ENCODE measurements around the gene CTNND2. TPM values are rescaled to one million over a fixed set of nuclear protein-coding genes. Genes with fewer than 3 reads are reported as not detected.

The CTNND2 gene
- total RNA-seq, 4 donors from 2014 or later, result 0.04 TPM; not detected in 3

GRCh38 chr5:11281842-11282241 lies 622.4 kb downstream of the CTNND2 start:
- in situ Hi-C loops (cut with MboI; ENCODE audit: low sequenced_read_pairs in 4 of 4), result no loop called here
- Histone ChIP-seq H3K27me3 (no peaks in the 10 kb centered on the region), H3K27ac (no peak overlapping the region), H3K4me3 (no peak overlapping the region), H3K4me1 (no peaks in the 10 kb centered on the region), H3K9me3 (no peaks in the 10 kb centered on the region), H3K36me3 (no peaks in the 10 kb centered on the region)
- ATAC-seq (no peak), DNase-seq (no peak)
- TF ChIP-seq POLR2A (IDR thresholded peaks at IDR 0.05), result no peak
- no peak for TF ChIP-seq CTCF (IDR thresholded peaks at IDR 0.05 in 4 of 5, conservative IDR thresholded peaks at IDR 0.05 in 1 of 5)
- intact Hi-C loops (cut with DNase I; ENCODE audit: low total_unique reads), result no loop called here

GRCh38 chr5:11277323-11277722 lies 626.9 kb downstream of the CTNND2 start:
- DNase-seq (no peak), ATAC-seq (no peak)
- no peaks in the 10 kb centered on the region for H3K4me1 ChIP-seq
- H3K27ac ChIP-seq, result no peak overlapping the region
- TF ChIP-seq POLR2A (IDR thresholded peaks at IDR 0.05) (no peak), CTCF (IDR thresholded peaks at IDR 0.05 in 4 of 5, conservative IDR thresholded peaks at IDR 0.05 in 1 of 5) (no peak)
- H3K4me3 ChIP-seq, result no peak overlapping the region
- intact Hi-C loops (cut with DNase I; ENCODE audit: low total_unique reads), result no loop called here
- H3K9me3 ChIP-seq, result no peaks in the 10 kb centered on the region
- H3K36me3 ChIP-seq, result no peaks in the 10 kb centered on the region
- no peaks in the 10 kb centered on the region for H3K27me3 ChIP-seq
- in situ Hi-C loops (cut with MboI; ENCODE audit: low sequenced_read_pairs in 4 of 4), result no loop called here

- H3K36me3 ChIP-seq, result no peaks in the 10 kb centered on the region
- in situ Hi-C loops (cut with MboI; ENCODE audit: low sequenced_read_pairs in 4 of 4), result no loop called here
These were observed 630.9 kb downstream of the CTNND2 start for GRCh38 chr5:11273180-11273903.

GRCh38 chr5:11269515-11269914 lies 634.7 kb downstream of the CTNND2 start:
- Histone ChIP-seq H3K27ac (no peak overlapping the region), H3K4me3 (no peak overlapping the region), H3K9me3 (no peaks in the 10 kb centered on the region), H3K36me3 (no peaks in the 10 kb centered on the region), H3K4me1 (no peaks in the 10 kb centered on the region), H3K27me3 (no peaks in the 10 kb centered on the region)
- ATAC-seq (no peak), DNase-seq (no peak)
- intact Hi-C loops (cut with DNase I; ENCODE audit: low total_unique reads), result no loop called here
- in situ Hi-C loops (cut with MboI; ENCODE audit: low sequenced_read_pairs in 4 of 4), result no loop called here
- TF ChIP-seq POLR2A (IDR thresholded peaks at IDR 0.05), result no peak
- TF ChIP-seq CTCF (IDR thresholded peaks at IDR 0.05 in 4 of 5, conservative IDR thresholded peaks at IDR 0.05 in 1 of 5), result no peak

More at GRCh38 chr5:11273180-11273903, 630.9 kb downstream of the CTNND2 start:
- DNase-seq, result no peak
- TF ChIP-seq POLR2A (IDR thresholded peaks at IDR 0.05) (no peak), CTCF (IDR thresholded peaks at IDR 0.05 in 4 of 5, conservative IDR thresholded peaks at IDR 0.05 in 1 of 5) (no peak)
- no peaks in the 10 kb centered on the region for H3K4me1 ChIP-seq
- no peaks in the 10 kb centered on the region for H3K27me3 ChIP-seq
- no peak for ATAC-seq
- H3K27ac ChIP-seq, result no peak overlapping the region
- H3K4me3 ChIP-seq, result no peak overlapping the region
- no peaks in the 10 kb centered on the region for H3K9me3 ChIP-seq
- intact Hi-C loops (cut with DNase I; ENCODE audit: low total_unique reads), result no loop called here

- H3K9me3 ChIP-seq, result no peaks in the 10 kb centered on the region
- H3K4me1 ChIP-seq, result no peaks in the 10 kb centered on the region
- no peak overlapping the region for H3K27ac ChIP-seq
- DNase-seq (no peak), ATAC-seq (no peak)
- in situ Hi-C loops (cut with MboI; ENCODE audit: low sequenced_read_pairs in 4 of 4), result no loop called here
- no peaks in the 10 kb centered on the region for H3K36me3 ChIP-seq
- H3K27me3 ChIP-seq, result no peaks in the 10 kb centered on the region
- H3K4me3 ChIP-seq, result no peak overlapping the region
- TF ChIP-seq CTCF (IDR thresholded peaks at IDR 0.05 in 4 of 5, conservative IDR thresholded peaks at IDR 0.05 in 1 of 5) (no peak), POLR2A (IDR thresholded peaks at IDR 0.05) (no peak)
- intact Hi-C loops (cut with DNase I; ENCODE audit: low total_unique reads), result no loop called here
These were observed 635.4 kb downstream of the CTNND2 start for GRCh38 chr5:11268891-11269290.
